Stimulated activated CD4-positive, alpha-beta T cell treated with anti-CD3 and anti-CD28 coated beads, TNF-alpha, amount 100 ng/mL, for 48 hours (primary cell): ENCODE measurements around the gene CYP26C1.

ENCODE experiments used
- DNase-seq, 3 donors: peaks; one replicate each; pipeline ENCODE4 v3.0.0-alpha.2; 2020; ENCODE audit warnings: low read depth in 3 of 3

CYP26C1 gene

DNA sequence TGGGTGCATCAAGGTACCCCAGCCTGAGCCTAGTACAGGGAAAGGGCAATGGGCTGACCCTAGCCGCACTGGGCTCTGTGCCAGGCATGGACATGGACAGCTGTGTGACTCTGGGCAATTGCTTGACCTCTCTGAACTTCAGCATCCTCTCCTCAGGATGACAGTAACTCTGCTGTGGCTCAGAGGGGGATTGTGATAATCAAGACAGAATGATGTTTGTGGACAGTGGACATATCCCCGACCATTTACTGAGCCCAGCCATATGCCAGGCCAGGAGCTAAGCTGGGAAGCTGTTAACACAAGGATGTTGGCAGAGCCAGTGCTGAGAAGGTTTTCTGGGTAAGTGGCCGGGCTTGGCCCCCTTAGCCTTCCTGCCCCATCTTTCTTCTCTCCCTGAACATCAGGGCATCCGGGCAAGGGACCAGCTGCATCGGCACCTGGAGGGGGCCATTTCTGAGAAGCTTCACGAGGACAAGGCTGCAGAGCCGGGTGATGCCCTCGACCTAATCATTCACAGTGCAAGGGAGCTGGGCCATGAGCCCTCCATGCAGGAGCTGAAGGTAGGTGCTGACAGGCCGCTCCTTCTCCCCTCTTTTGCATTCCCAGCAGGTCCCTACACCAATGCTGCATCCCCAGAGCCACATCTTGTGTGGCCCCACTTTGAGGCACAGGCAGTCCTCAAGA lies 3.5 kb downstream of the CYP26C1 start:
- DNase-seq: no peak

- DNase-seq: no peak
Measured at GRCh38 chr10:93064874-93065660, 4.5 kb downstream of the CYP26C1 start.

DNA sequence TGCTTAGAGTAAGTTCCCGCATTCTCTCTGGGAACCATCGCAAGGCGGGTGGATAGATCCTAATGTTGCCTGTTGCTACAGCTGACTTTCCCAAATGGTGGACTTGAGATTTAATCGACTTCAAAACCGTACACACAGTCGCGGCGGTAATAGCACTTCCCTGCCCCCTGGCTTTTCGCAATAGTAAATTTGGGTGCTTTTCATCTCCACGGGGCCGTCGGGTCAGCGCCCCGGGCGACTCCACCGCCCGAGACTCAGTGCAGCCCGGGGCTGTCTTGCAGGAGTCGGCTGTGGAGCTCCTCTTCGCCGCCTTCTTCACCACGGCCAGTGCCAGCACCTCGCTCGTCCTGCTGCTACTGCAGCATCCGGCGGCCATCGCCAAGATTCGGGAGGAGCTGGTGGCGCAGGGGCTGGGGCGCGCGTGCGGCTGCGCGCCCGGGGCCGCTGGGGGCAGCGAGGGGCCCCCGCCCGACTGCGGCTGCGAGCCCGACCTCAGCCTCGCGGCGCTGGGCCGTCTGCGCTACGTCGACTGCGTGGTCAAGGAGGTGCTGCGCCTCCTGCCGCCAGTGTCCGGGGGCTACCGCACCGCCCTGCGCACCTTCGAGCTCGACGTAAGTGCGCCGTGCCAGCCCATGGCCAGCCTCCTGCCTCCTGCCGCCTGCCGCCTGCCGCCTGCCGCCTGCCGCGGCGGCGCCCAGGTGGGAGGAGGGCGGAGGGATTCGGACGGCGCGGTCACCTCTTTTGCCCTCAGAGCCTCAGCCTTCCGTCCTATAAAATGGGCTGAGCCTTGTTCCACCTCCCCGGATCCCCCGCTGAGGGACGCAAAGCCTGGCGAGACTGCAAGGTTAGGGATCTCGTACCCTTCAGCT lies 5.3 kb downstream of the CYP26C1 start:
- DNase-seq: no peak

DNA sequence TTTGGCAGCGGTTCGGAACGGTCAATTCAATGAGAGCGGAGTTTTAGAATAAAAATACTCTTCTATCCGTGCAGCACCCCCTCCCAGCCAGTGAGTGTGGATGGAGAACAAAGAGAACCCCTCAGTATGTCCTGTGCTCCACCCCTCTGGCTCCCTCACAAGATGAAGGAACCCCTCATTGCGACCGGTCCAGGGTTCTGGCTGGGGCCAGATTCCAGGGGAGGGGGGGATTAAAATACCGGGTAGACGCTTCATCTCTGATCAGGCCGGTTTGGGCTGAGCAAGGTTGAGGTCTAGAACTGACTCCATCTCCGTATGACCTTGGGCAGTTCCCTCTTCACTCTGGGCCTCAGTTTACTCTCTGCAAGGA lies 5.9 kb downstream of the CYP26C1 start:
- DNase-seq: no peak

- DNase-seq: no peak
Measured at GRCh38 chr10:93067443-93068365, 7.1 kb downstream of the CYP26C1 start.

DNA sequence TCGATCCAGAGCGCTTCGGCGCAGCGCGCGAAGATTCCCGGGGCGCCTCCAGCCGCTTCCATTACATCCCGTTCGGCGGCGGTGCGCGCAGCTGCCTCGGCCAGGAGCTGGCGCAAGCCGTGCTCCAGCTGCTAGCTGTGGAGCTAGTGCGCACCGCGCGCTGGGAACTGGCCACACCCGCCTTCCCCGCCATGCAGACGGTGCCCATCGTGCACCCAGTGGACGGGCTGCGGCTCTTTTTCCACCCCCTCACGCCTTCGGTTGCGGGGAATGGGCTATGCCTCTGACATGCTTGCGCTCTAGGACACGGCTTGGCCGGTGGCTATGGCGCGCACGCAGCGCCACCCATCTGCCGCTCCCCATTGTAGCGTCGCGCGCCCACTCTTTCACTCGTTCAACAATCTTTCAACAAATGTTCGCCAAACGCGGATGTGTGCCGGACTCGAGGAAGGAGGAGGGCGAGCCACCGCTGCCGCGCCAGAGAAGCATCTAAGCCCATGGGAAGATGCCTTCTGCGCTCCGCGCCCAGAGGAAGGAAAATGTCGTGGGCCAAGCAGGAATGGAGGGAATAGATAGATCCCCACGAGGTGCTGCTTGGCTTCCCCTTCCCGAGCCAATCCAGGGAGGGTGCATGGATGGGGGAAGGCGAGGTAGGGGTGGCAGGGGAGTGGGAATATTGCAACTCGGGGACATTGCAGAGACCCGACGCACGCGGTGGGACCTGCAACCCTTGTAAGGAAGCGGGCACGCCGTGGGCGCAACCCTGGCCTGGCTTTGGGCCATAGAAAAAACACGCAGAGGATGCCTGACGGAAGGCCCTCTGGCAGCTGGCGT lies 8.0 kb downstream of the CYP26C1 start:
- DNase-seq: no peak

GRCh38 chr10:93069245-93069561 lies 8.6 kb downstream of the CYP26C1 start:
- no peak for DNase-seq

DNA sequence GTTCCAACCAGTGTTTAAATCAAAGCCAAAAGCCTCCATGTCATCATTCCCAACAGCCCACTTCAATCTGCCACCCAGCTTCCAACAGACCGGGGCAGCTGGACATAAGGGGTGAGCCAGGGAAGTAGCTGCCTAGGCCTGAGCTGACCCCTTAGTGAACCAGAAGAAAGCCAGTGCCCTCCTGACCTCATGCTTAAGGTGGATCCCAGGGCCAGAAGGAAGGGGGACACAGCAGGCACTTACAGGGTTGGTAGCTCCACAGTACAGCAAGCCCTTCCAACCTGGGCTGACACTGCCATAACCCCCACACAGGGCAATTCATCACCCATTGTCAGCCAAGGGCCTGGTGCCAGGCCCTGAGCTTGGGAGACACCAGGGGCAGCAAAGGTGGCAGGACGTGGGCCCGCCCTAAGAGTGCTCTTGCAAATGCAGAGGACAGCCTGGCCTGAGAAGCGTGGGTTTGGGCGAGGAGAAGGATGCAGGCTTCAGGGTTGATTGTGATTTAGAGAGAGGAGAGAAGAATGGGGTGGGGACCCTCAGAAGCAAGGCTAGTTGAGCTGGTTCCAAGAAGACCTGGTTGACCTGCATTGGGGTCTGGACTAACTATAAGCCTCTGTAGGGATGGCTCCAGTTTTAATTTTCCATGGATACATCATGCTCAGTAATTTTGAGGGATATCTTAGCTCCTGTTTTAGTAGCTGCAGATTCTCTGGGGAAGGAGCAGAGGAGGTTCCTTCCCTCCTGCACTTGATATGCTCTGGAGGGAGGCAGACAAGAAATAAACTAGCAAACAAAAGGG lies 10.0 kb downstream of the CYP26C1 start:
- no peak for DNase-seq

- DNase-seq: no peak
Measured at GRCh38 chr10:93071177-93071472, 10.5 kb downstream of the CYP26C1 start.

DNA sequence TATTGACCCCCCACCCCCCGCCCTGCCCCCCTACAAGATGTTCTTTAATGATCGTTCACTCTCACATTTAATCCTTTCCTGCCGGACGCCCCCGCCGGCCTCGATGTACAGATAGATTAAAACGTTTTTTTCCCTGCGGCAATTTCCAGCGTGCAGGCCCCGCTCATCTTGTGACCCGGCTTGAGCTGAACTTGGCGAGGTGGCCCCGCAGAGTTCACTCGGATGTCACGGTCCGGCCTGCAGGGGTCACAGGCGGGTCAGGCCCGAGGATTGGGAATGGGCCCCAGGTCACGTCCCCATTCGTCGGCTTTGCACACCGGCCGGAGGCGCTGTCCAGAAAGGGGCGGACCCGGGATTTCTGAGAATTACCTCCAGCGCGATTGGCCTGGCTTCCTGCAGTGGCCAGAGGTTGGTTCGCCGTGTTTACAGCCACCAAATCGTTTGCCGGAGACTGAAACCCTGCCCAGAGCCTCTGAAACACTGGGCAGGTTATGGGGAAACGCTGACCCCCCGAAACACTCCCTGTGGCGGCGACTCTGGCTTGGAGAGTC lies 11.2 kb downstream of the CYP26C1 start:
- DNase-seq: no peak

DNA sequence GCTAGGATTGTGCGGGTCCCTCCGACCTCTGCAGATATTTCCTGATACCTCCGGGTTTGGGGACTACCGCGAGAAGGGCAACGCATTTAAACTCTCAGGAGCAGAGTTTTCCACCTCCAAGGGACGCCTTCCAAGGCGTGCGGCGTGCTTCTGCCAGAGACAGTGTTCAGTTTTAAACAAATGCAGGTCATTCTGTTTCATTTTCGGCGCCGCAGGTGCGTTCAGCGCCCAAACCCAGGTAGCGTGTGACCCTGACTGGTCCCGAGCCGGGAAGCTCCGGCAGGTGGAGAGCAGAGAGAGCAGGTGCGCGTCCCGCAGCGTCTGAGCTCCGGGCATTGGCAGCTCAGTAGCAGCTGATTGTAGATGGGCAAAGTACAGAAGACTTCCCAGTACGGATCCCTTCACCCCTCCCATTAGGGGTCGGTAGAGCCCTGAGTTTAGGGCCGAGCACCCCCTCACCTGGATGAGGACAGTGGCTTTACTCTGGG lies 11.7 kb downstream of the CYP26C1 start:
- no peak for DNase-seq

DNA sequence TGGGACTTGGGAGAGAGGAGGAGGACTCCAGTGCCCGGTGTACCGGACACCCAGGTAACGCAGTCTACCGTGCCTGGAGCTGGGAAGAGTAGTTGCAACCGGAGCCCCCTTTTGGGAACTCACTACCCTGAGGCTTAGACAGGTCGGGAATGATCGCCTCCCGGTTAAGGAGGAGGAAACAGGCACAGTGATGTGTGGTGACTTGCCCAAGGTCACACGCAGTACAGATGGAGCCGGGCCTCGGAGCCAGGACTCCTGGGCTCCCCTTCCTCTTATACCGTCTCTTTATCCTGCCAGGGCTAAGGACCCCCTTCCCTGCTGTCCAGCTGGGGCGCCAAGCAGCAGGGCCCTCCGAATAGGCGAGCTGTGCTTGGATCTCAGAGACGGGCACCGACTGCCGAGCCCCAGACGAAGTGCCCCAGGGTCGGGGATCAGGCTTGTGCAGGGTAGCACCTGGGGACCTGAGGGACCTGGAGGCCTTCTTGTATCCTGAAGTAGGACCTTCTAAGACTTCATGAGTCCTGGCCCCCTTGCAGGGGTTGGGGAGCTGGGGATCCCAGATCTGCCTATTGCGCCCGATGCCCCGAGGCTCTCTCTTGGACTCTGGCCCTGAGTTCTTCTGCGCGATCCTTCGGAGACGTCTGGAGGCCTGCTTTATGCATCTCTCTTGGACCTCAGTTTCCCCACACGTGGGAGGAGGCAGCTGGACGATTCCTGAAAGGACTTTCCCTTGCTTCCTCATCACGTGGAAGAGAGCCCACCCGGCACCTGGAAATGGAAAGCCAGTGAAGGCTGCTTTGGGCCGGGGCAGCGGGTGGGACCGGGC lies 12.3 kb downstream of the CYP26C1 start:
- no peak for DNase-seq

- DNase-seq: no peak
Measured at GRCh38 chr10:93073539-93074146, 13.0 kb downstream of the CYP26C1 start, which contains the start of gene CYP26A1. CYP26A1 (plus strand) TSS chr10:93073893; CDS start chr10:93073935, 42 bp downstream.

DNA sequence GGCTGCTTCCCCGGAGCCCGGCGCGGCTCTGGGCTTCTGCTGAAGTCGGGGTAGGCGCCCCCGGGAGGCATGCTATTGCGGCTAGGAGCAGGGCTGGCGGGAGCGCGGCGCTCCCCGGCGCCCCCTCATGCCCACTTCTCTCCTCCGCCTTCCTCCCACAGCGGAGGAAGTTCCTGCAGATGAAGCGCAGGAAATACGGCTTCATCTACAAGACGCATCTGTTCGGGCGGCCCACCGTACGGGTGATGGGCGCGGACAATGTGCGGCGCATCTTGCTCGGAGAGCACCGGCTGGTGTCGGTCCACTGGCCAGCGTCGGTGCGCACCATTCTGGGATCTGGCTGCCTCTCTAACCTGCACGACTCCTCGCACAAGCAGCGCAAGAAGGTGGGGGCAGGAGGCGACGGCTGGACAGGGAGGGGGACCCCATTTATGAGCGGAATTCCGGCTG lies 13.6 kb downstream of the CYP26C1 start:
- no peak for DNase-seq

DNA sequence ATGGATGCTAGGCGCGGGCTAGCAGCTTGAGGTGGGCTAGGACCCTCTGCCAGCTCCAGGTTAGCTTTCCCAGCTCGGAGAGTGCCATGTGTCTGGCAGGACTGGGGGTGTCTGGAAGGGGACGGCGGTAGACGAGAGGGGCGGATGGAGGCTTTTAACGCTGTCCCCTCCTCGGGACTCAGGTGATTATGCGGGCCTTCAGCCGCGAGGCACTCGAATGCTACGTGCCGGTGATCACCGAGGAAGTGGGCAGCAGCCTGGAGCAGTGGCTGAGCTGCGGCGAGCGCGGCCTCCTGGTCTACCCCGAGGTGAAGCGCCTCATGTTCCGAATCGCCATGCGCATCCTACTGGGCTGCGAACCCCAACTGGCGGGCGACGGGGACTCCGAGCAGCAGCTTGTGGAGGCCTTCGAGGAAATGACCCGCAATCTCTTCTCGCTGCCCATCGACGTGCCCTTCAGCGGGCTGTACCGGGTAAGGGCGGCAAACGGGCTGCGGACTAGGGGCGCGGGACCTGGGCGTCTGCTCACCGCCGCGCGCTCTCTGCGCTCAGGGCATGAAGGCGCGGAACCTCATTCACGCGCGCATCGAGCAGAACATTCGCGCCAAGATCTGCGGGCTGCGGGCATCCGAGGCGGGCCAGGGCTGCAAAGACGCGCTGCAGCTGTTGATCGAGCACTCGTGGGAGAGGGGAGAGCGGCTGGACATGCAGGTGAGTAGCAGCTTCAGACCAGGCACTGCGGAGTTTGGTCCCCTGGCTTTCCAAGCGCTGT lies 14.2 kb downstream of the CYP26C1 start:
- DNase-seq: no peak

DNA sequence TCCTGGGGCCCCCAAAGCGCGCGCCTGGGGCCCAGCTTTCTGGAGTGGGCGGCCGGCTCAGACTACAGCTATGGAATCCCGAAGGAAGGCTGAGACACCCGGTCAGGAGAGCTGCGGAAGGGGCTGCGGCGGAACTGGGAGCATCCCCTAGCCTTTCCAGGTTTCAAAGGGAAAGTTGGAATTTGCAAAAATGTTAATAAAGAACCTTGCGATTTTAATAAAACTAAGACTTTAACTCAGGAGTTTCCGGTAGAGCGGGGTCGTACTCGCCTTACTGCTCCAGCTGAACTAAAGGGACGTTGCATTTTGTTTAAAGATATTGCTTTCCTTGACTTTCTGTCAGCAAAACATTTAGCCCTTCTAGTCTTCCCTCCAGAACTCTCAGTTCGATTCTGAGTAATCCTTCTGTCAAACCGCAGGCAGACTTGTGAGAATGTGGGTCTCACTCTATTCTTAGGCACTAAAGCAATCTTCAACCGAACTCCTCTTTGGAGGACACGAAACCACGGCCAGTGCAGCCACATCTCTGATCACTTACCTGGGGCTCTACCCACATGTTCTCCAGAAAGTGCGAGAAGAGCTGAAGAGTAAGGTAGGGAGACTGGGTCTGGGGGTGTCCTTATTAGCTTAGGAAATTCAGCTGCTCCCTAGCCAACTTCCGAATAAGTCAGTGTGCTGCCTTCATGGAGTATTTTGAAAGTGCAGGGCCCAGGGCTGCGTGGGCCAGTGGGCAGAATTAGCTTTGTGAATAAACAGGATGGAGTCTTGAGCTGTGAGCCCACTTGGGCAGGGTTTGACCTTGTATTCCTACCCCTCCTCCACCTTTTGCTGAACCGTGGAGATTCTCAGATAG lies 15.0 kb downstream of the CYP26C1 start:
- no peak for DNase-seq
